Measurements from ENCODE around the gene UBE2O.

The UBE2O gene

GRCh38 chr17:76395980-76396379 is 57.0 kb downstream of the UBE2O start:
- no peak for DNase-seq (ENCODE audit: low read depth, low spot score)

DNA sequence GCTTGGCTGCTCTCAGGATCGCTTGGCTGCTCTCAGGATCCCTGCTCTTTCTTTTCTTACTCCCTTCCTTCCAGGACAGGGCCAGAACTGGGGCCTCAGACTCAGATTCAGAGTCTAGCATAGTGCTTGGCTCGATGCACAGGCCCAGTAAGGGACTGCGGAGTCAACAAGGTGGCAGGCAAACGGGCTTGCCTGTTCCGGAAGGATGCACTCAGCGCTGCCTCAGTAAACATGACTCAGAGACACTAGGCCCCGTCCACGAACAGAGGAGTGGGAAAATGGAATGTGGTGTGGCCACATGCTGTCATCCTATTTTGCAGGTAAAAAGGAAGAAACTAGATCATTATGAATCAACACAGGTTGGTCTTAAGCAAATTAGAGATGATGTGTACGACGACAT is 58.8 kb downstream of the UBE2O start:
- DNase-seq (ENCODE audit: low read depth, low spot score) = no peak

DNA sequence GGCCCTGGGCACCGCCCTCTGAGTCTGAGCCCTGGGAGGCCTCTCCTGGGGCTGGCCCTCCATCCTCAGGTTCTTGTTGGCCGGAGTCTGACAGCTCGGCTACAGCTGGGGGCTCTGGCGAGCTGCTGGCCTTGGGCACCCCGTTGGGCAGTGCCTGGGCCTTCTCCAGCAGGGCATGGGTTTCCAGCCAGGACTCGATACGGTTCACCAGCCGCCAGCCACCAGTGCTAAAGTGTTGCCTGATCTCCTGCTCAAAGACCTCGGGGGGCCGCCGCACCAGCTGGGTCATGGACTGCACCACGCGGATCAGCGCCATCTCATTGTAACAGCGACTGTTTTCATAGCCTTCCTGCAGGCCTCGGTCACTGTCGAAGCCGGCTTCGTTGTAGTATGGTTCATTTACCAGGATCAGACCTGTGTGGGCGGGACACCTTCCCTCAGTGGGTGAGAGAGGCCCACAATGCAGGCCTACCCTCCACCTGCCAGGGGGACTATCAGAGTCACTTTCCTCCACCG is 61.7 kb downstream of the UBE2O start:
- no peak for DNase-seq (ENCODE audit: low read depth, low spot score)

DNA sequence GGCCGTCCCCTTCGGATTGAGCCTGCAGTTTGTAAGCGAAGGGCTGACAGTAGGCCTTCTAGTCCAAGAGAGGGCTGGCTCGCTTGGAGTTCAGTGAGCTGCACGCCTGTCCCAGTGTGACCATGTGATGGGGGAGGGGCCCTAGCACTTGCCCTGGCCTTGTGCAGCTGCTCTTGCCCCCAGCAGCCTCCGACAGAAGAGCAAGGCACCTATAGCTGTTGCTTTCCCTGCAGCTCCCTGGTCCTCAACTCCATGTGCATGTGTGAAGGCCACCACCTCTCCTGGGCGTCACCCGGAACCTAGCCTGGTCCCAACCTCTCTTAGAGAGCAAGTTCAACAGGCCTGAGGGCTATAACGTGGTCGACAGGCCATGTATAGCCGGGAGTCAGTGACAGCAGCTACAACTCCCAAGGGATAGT is 62.9 kb downstream of the UBE2O start:
- DNase-seq (ENCODE audit: low read depth, low spot score) = no peak

- DNase-seq (ENCODE audit: low read depth, low spot score) = no peak
Measured at GRCh38 chr17:76388966-76389888, 63.7 kb downstream of the UBE2O start.

- DNase-seq (ENCODE audit: low read depth, low spot score) = no peak
Measured at GRCh38 chr17:76386966-76387765, 65.8 kb downstream of the UBE2O start.

- peak; percentile 79 for DNase-seq (ENCODE audit: low read depth, low spot score)
Measured at GRCh38 chr17:76385892-76386786, 66.8 kb downstream of the UBE2O start.

DNA sequence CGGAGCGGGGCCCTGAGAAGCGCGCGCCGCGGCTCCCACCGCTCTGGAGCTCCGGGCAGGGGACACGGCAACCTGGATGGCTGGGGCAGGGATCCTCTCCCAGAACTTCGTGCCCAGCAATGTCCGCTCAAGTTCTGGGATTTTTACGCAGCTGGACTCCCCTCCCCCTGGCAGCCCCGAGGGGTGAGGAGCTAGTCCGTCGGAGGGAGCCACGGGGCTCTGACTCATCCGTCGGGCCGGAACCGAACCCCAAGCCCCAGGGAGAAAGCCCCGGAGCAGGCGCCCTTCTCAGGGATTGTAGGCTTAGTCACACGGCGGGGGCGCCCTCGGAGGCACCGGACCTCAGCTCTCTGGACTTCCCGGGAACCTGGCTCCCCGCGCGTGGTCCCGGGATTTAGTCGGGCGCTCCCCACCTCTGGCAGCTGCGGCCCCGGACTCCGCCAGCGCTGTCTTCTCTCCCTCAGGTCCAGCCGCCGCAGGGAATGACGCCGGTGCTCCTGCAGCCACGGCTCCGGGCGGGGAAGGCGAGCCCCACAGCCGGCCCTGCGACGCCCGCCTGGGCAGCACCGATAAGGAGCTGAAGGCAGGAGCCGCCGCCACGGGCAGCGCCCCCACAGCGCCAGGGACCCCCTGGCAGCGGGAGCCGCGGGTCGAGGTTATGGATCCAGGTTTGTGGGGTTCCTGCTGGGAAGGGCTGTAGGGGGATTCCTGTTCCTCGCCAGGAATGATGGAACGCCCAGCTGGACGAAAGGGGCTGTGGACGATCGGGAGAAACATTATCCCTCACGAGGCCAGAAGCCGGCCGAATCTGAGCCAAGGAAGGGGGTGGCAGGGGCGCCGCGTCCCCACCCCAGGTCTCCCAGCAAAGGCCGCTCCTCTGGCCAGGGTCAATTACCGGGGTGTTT is 67.7 kb downstream of the UBE2O start:
- no peak for DNase-seq (ENCODE audit: low read depth, low spot score)

GRCh38 chr17:76384222-76384986 is 68.5 kb downstream of the UBE2O start, which contains the start of gene SPHK1:
Gene SPHK1 (plus strand): TSS chr17:76384609. CDS start chr17:76385645, 1,036 bp downstream.
- DNase-seq (ENCODE audit: low read depth, low spot score) = no peak

DNA sequence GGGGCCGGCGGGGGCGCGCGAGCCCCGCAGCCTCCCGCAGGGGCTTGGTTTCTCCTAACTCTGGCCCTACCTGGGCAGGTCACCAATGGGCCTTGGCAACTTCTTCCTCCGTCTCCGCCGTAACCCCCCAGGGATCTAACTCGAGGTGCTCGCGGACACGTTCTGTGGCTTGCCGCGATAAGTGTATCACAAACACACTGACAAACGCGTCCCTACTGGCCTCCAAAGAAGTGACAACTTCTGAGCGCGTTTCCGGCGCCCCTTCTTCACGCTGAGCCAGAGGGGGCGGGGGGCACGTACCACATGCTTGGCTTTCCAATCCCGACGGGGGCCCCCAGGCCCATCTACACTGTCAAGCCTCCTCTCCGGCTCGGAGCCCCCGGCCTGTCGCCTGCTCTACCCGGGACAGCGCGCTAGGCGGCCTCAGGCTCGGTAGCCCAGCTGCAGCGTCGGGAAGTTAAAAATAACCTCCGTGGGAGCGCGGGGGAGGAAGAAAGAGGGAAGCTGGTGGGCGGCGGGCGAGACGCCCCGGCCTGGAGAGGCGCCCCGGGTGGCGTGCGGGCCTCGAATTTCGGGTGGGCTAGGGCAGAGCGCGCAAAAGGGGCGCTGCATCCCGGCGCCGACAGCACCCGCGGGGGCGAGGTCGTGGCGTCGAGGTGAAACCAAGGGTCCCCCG is 69.3 kb downstream of the UBE2O start:
- DNase-seq (ENCODE audit: low read depth, low spot score) = no peak

- DNase-seq (ENCODE audit: low read depth, low spot score) = no peak
Measured at GRCh38 chr17:76382803-76383545, 70.0 kb downstream of the UBE2O start.

DNA sequence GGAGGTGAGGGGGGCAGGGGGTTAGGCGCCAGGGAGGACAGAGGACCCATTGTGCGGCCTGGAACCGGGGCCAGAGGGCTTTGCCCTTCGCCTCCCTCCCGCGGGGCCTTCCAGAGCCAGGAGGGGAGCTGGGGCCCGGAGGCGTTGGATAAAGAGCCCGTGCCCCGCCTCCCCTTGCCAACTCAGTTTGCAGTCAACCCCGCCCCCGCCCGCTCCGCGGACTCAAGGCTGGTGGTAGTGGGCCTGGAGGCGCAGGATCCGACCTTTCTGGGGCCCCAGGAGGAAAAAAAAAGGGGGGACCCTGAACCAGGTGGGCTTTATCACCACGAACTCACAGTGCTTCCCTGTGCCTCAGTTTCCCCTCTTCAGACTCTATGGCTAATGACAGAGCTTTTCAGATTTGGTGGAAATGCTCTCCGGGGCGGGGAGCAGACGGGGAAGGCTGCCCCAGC is 70.6 kb downstream of the UBE2O start:
- no peak for DNase-seq (ENCODE audit: low read depth, low spot score)

- no peak for DNase-seq (ENCODE audit: low read depth, low spot score)
Measured at GRCh38 chr17:76381633-76382350, 71.2 kb downstream of the UBE2O start.

GRCh38 chr17:76379646-76380376 is 73.1 kb downstream of the UBE2O start:
- DNase-seq (ENCODE audit: low read depth, low spot score) = no peak

DNA sequence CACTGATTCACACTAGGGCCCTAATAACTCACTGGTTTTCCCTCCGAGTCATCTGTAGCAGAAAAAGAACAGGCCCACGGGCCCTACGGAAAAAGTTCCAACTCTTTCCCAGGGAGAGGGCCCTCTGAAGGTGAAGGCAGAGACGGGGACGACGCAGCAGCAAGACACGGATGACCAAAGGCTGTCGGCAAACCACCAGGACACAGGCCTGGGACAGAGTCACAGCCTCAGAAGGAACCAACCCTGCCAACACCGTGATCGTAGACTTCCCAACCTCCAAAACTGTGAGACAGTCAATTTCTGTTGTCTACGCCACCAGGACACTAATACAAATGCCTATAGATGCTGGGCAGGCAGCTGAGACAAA is 73.7 kb downstream of the UBE2O start:
- DNase-seq (ENCODE audit: low read depth, low spot score) = no peak

- DNase-seq (ENCODE audit: low read depth, low spot score) = no peak
Measured at GRCh38 chr17:76378548-76379274, 74.2 kb downstream of the UBE2O start.
